Measurements from ENCODE around the gene TEX261. TPM values are rescaled to one million over a fixed set of nuclear protein-coding genes. Genes with fewer than 3 reads are reported as not detected.

The TEX261 gene
- total RNA-seq, 4 donors from 2014 or later = 24.6 to 41.0 (median 34.9) TPM

DNA sequence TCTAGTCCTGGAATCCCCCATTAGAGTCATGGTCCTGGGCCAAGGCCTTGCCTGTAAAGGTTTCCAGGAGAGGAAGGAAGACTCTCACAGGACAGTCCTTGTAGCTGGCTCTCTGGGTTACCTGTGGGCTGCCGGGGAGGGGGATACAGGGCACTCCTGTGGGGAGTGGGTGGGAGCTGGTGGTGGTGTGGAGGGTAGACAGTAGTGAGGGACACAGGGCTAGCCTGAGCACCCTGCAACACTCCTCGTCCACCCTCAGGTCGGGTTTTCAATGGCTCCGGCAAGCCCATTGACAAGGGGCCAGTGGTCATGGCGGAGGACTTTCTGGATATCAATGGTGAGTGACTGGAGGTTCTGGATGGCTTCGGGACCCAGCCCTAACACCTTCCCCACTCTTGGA lies 35.9 kb downstream of the TEX261 start:
- Histone ChIP-seq H3K27ac (no peak overlapping the region), H3K36me3 (no peaks in the 10 kb centered on the region), H3K4me3 (no peak overlapping the region), H3K4me1 (no peaks in the 10 kb centered on the region), H3K9me3 (no peaks in the 10 kb centered on the region), H3K27me3 (peaks cover 78% of the 10 kb centered on the region)
- WGBS, 2 donors (ENCODE audit: low coverage in 1 of 2) = 95% methylated on average over 4 of the region's 6 CpGs; no CpG with 5 or more reads in 1 of the 2 donors
- no peak for ATAC-seq
- TF ChIP-seq, protein P1, sequence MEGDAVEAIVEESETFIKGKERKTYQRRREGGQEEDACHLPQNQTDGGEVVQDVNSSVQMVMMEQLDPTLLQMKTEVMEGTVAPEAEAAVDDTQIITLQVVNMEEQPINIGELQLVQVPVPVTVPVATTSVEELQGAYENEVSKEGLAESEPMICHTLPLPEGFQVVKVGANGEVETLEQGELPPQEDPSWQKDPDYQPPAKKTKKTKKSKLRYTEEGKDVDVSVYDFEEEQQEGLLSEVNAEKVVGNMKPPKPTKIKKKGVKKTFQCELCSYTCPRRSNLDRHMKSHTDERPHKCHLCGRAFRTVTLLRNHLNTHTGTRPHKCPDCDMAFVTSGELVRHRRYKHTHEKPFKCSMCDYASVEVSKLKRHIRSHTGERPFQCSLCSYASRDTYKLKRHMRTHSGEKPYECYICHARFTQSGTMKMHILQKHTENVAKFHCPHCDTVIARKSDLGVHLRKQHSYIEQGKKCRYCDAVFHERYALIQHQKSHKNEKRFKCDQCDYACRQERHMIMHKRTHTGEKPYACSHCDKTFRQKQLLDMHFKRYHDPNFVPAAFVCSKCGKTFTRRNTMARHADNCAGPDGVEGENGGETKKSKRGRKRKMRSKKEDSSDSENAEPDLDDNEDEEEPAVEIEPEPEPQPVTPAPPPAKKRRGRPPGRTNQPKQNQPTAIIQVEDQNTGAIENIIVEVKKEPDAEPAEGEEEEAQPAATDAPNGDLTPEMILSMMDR (IDR thresholded peaks at IDR 0.05) = no peak
- TF ChIP-seq EP300 (IDR thresholded peaks at IDR 0.05) (no peak), POLR2A (IDR thresholded peaks at IDR 0.05) (no peak), POLR2AphosphoS5 (IDR thresholded peaks at IDR 0.05) (no peak)

DNA sequence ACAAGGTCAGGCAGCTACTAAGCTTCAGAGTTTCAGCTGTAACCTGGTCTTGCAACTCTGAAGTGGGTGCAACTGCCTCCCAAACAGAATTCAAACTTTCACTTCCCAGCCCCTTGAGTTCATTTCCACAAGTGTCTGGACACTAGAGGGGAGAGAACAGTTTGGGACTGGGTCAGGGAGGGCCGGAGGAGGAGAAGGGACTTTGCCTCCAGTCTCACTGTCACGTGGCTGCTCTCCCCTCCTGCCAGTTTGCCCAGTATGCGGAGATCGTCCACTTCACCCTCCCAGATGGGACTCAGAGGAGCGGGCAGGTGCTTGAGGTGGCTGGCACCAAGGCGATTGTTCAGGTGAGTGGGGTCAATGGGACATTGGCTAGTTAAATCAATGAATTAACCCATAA lies 36.9 kb downstream of the TEX261 start:
- TF ChIP-seq, protein P1 (IDR thresholded peaks at IDR 0.05) = no peak
- TF ChIP-seq POLR2AphosphoS5 (IDR thresholded peaks at IDR 0.05) (no peak), EP300 (IDR thresholded peaks at IDR 0.05) (no peak), POLR2A (IDR thresholded peaks at IDR 0.05) (no peak)
- 54% methylated on average over 5 of the region's 6 CpGs; no CpG with 5 or more reads in 1 of the 2 donors for WGBS, 2 donors (ENCODE audit: low coverage in 1 of 2)
- Histone ChIP-seq H3K9me3 (no peaks in the 10 kb centered on the region), H3K4me3 (no peak overlapping the region), H3K36me3 (no peaks in the 10 kb centered on the region), H3K27me3 (peaks cover 72% of the 10 kb centered on the region), H3K4me1 (no peaks in the 10 kb centered on the region), H3K27ac (no peak overlapping the region)
- ATAC-seq = no peak

DNA sequence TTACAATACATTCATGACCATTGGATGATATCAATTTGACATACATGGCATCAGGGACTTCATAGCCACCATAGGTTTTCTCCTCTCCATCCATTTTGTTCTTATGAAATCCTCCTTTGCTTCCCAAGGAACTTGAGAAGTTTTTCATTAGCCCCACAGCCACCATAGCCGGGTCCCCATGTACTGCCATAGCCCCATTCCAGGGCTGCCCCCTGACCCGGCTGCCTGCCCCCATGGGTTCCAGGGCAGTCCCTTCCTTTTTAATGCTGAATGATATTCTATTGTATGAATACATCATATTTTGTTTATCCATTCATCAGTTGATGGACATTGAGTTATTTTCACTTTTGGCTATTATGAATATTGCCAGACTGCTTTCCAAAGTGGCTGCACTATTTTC lies 38.5 kb downstream of the TEX261 start:
- Histone ChIP-seq H3K4me1 (no peaks in the 10 kb centered on the region), H3K9me3 (no peaks in the 10 kb centered on the region), H3K27me3 (peaks cover 59% of the 10 kb centered on the region), H3K4me3 (no peak overlapping the region), H3K36me3 (no peaks in the 10 kb centered on the region), H3K27ac (no peak overlapping the region)
- 89 to 100% methylated on average over 2 of the region's 2 CpGs for WGBS, 2 donors (ENCODE audit: low coverage in 1 of 2)
- TF ChIP-seq POLR2AphosphoS5 (IDR thresholded peaks at IDR 0.05) (no peak), EP300 (IDR thresholded peaks at IDR 0.05) (no peak), POLR2A (IDR thresholded peaks at IDR 0.05) (no peak)
- TF ChIP-seq, protein P1 (IDR thresholded peaks at IDR 0.05) = no peak
- ATAC-seq = no peak

DNA sequence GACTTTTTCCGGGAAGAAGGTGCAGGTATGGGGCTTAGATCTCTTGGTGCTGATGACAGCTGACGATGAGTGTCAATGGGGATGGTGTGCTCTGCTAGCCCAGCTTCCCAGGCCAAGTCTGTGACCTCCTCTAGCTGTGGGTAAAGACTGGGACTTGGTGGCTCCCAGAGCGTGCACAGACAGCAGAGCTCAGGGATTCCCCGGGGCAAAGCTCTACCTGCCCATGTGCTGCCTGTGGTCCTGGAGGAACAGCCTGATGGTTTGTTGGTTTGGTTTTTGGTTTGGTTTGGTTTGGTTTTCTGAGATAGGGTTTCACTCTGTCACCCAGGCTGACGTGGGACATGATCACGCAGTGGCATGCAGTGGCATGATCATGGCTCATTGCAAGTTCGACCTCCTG lies 39.8 kb downstream of the TEX261 start:
- Histone ChIP-seq H3K9me3 (no peaks in the 10 kb centered on the region), H3K27me3 (peaks cover 46% of the 10 kb centered on the region), H3K4me3 (no peak overlapping the region), H3K27ac (no peak overlapping the region), H3K4me1 (no peaks in the 10 kb centered on the region), H3K36me3 (no peaks in the 10 kb centered on the region)
- 82 to 84% methylated on average over 3 to 7 of the region's 7 CpGs for WGBS, 2 donors (ENCODE audit: low coverage in 1 of 2)
- ATAC-seq = no peak
- TF ChIP-seq EP300 (IDR thresholded peaks at IDR 0.05) (no peak), POLR2AphosphoS5 (IDR thresholded peaks at IDR 0.05) (no peak), POLR2A (IDR thresholded peaks at IDR 0.05) (no peak)
- TF ChIP-seq, protein P1 (IDR thresholded peaks at IDR 0.05) = no peak

DNA sequence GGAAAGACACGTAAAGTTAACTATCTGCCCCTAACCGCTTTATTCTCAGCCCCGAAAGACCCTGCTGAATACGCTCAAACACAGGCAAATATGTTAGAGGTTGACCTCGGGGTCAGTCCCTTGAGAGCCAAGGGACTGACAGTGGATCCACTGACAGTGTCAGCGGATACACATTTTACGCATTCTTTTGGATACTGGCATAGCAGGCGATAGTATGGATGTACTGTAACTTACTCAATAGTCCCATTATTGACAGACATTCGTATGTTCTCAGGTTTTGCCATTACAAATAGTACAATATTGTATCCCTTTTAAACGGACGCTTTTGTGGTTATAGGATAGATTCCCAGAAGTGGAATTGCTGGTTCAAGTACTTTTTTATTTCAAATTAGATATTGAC lies 45.6 kb downstream of the TEX261 start:
- Histone ChIP-seq H3K36me3 (no peaks in the 10 kb centered on the region), H3K9me3 (no peaks in the 10 kb centered on the region), H3K4me3 (no peak overlapping the region), H3K27me3 (peaks cover 36% of the 10 kb centered on the region), H3K4me1 (peaks cover 0 to 20% (median 0%) of the 10 kb centered on the region in 3 donors), H3K27ac (no peak overlapping the region)
- 67 to 70% methylated on average over 11 of the region's 11 CpGs for WGBS, 2 donors (ENCODE audit: low coverage in 1 of 2)
- ATAC-seq = no peak
- TF ChIP-seq EP300 (IDR thresholded peaks at IDR 0.05) (no peak), POLR2AphosphoS5 (IDR thresholded peaks at IDR 0.05) (no peak), POLR2A (IDR thresholded peaks at IDR 0.05) (no peak)
- TF ChIP-seq, protein P1 (IDR thresholded peaks at IDR 0.05) = no peak

All from gastroesophageal sphincter (tissue), 4 donors.